IPS-NIHi11 (cell line): Measurements from ENCODE around the gene SKOR1.

Experiments used
- DNase-seq: peaks from one replicate; pipeline ENCODE4 v3.0.0; 2012; ENCODE audit warnings: mixed read lengths, low spot score

SKOR1 gene

GRCh38 chr15:67820122-67820991, 5.0 kb upstream of the SKOR1 start:
- peak; percentile 38 for DNase-seq

- peak; percentile 91 for DNase-seq
Observed at GRCh38 chr15:67820992-67821783, 4.1 kb upstream of the SKOR1 start.

DNA sequence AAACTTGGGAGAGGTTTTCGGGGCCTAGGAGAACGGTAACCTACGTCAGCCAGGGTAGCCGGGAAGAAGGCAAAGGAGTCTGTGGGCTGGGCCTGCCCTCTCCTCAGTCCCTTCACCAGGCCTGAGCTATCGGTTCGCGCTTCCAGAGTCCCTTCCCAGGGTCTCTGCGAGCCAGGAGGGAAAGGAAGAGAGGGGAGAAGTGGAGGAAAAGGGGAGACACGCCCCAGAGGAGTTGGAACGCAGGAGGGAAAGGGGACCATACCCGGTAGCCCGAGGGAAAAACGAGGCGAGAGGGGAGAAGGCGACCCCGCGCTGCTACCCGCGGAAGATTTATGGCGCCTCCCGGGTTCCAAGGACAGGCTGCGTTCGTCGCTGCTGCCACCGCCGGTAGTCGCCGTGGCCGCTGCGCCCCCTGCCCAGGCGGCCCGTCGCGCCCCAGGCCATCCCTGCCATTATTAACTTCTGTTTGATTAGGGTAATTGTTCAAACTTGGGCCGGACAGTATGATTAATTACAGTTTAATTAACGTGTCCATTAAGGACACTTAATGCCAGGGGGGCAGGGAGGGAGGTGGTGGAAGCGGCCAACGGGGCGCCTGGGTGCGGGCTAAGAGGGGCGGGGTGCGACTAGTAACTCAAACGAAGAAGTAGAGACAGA, 3.4 kb upstream of the SKOR1 start:
- DNase-seq: peak; percentile 33

GRCh38 chr15:67822537-67823313, 2.6 kb upstream of the SKOR1 start:
- DNase-seq: peak; percentile 37

DNA sequence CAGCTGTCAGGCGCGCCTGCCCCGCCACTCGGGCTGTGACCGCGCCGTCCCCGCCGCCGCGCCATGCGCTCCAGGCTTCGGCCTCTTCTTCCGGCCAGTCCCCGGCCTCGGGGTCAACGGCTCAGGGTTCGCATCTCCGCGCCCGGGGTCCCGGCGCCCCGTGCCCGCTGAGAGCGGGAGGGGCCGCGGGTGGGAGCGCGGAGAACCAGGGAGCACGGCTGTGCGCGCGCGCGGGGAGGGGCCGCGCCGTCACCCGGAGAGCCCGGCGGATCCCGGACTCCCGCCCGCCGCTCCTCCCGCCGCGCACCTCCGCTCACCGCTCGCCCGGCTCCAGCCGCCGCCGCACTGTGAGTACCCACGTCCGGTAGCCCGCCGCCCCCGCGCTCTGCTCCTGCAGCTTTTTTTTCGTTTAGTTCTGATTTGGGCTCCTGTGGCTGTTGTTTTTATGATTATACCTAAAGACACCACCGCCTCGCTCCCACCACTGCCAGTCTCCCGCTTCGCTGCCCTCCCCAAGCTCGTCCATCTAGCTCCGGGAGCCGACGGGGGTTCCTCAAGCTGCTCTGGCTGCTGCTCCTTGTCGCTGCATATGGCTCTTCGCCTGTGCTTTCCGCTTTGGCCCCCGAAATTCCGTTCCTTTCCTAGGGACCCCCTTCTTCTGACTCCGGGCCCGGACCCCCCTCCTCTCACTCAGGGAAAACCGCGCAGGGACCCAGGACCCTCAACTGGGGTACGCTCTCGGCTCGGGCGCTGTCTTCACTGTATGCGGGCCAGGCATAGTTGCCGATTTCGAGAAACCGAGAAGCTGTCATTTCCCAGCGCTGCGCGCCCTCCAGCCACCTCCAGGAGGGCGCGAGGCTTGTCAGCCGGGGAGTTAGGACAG, 1.8 kb upstream of the SKOR1 start:
- DNase-seq: peak; percentile 59

GRCh38 chr15:67824197-67824968, 926 bp upstream of the SKOR1 start:
- DNase-seq: peak; percentile 15

DNA sequence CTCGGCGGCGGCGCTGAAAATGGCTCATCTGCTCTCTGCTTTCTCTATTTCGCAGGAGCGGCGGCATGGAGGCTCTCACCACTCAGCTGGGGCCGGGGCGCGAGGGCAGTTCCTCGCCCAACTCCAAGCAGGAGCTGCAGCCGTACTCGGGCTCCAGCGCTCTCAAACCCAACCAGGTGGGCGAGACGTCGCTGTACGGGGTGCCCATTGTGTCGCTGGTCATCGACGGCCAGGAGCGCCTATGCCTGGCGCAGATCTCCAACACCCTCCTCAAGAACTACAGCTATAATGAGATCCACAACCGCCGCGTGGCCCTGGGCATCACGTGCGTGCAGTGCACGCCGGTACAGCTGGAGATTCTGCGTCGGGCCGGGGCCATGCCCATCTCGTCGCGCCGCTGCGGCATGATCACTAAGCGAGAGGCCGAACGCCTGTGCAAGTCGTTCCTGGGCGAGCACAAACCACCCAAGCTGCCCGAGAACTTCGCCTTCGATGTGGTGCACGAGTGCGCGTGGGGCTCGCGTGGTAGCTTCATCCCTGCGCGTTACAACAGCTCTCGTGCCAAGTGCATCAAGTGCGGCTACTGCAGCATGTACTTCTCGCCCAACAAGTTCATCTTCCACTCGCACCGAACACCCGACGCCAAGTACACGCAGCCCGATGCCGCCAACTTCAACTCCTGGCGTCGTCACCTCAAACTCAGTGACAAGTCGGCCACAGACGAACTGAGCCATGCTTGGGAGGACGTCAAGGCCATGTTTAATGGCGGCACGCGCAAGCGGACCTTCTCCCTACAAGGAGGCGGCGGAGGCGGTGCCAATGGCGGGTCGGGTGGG, 790 bp downstream of the SKOR1 start:
- peak; percentile 21 for DNase-seq

- DNase-seq: peak; percentile 18
Observed at GRCh38 chr15:67826717-67827561, 1.6 kb downstream of the SKOR1 start.

DNA sequence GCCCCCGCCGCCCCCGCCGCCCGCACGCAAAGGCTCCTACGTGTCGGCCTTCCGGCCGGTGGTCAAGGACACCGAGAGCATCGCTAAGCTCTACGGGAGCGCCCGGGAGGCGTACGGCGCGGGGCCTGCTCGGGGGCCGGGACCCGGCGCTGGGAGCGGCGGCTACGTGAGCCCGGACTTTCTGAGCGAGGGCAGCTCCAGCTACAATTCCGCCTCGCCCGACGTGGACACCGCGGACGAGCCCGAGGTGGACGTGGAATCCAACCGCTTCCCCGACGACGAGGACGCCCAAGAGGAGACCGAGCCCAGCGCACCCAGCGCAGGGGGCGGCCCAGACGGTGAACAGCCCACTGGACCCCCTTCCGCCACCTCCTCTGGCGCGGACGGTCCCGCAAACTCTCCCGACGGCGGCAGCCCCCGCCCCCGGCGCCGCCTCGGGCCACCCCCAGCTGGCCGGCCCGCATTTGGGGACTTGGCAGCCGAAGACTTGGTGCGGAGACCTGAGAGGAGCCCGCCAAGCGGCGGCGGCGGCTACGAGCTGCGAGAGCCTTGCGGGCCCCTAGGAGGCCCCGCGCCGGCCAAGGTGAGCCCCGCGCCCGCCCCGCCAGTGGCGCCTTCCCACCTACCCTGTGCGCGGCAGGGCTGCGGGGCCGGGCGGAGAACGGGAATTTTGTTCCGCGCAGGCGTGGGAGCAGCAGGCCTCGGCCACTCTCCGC, 2.4 kb downstream of the SKOR1 start:
- no peak for DNase-seq

GRCh38 chr15:67828278-67828968, 3.1 kb downstream of the SKOR1 start:
- no peak for DNase-seq

- no peak for DNase-seq
Observed at GRCh38 chr15:67828969-67829646, 3.8 kb downstream of the SKOR1 start.

- DNase-seq: no peak
Observed at GRCh38 chr15:67829647-67830504, 4.6 kb downstream of the SKOR1 start.

- no peak for DNase-seq
Observed at GRCh38 chr15:67831363-67831762, 6.1 kb downstream of the SKOR1 start.

GRCh38 chr15:67832031-67832551, 6.8 kb downstream of the SKOR1 start:
- DNase-seq: peak; percentile 26
